ENCODE data around the gene PABPN1L. TPM values are rescaled to one million over a fixed set of nuclear protein-coding genes. Genes with fewer than 3 reads are reported as not detected.

The PABPN1L gene
- total and polyA plus RNA-seq, 2 experiments from 2014 or later, result not detected

GRCh38 chr16:88907768-88908167 is 41.3 kb upstream of the PABPN1L start:
- H3K36me3 ChIP-seq (ENCODE audit: insufficient read depth), result no peaks in the 10 kb centered on the region
- Mint-ChIP-seq H3K27ac (no peak overlapping the region; the same call in 1 of the 2 replicates), H3K4me1 (peaks cover 7% of the 10 kb centered on the region; the same call in 2 of the 3 replicates), H3K27me3 (ENCODE audit: insufficient read depth, low read depth, poor library complexity) (peaks cover 8% of the 10 kb centered on the region), H3K9me3 (no peaks in the 10 kb centered on the region), H3K4me3 (no peak overlapping the region), H3K36me3 (ENCODE audit: low read depth) (no peaks in the 10 kb centered on the region)
- TF ChIP-seq CTCF (conservative IDR thresholded peaks at IDR 0.05; ENCODE audit: low read depth in 2 of 2) (peak in 1 of 2 experiments; percentile 22; a peak in 2 of 4 replicates), JUNB (IDR thresholded peaks at IDR 0.05; ENCODE audit: unreplicated experiment) (no peak)
- H3K9me2 ChIP-seq (ENCODE audit: insufficient read depth), result no peaks in the 10 kb centered on the region
- H3K27me3 ChIP-seq (ENCODE audit: insufficient read depth), result no peaks in the 10 kb centered on the region
- no peaks in the 10 kb centered on the region for H3K4me1 ChIP-seq (ENCODE audit: insufficient read depth)
- no peaks in the 10 kb centered on the region for H3F3A ChIP-seq (replicated peaks; ENCODE audit: low read depth)
- no peaks in the 10 kb centered on the region for H4K20me1 ChIP-seq (replicated peaks; ENCODE audit: insufficient read depth)
- H3K27ac ChIP-seq (ENCODE audit: low read depth), result no peak overlapping the region
- ATAC-seq (no peak), DNase-seq (ENCODE audit: low spot score) (no peak)
- H2AFZ ChIP-seq, result no peak overlapping the region
- no peaks in the 10 kb centered on the region for H3K79me2 ChIP-seq (replicated peaks; ENCODE audit: insufficient read depth)
- no peak overlapping the region for H3K4me2 ChIP-seq
- H3K4me3 ChIP-seq, result no peak overlapping the region

- no peak overlapping the region for H3K4me2 ChIP-seq
These were observed 40.2 kb upstream of the PABPN1L start for GRCh38 chr16:88906535-88907105.

More at GRCh38 chr16:88906535-88907105, 40.2 kb upstream of the PABPN1L start:
- ATAC-seq (no peak), DNase-seq (ENCODE audit: low spot score) (no peak)
- TF ChIP-seq STAT1 (IDR thresholded peaks at IDR 0.05; ENCODE audit: unreplicated experiment) (no peak), CTCF (conservative IDR thresholded peaks at IDR 0.05; ENCODE audit: low read depth in 2 of 2) (no peak), REST (IDR thresholded peaks at IDR 0.05; ENCODE audit: unreplicated experiment) (no peak), ETS1 (IDR thresholded peaks at IDR 0.05) (no peak), JUNB (IDR thresholded peaks at IDR 0.05; ENCODE audit: unreplicated experiment) (no peak), ZNF331 (CRISPR knock-in tag; IDR thresholded peaks at IDR 0.05; ENCODE audit: low read depth) (no peak), NANOG (IDR thresholded peaks at IDR 0.05; ENCODE audit: borderline replicate concordance) (no peak), CREB1 (CRISPR knock-in tag; IDR thresholded peaks at IDR 0.05; ENCODE audit: low read depth) (no peak), EZH2 (IDR thresholded peaks at IDR 0.05; ENCODE audit: low read depth, unreplicated experiment) (no peak), EZH2phosphoT487 (IDR thresholded peaks at IDR 0.05; ENCODE audit: unreplicated experiment) (no peak)
- no peak overlapping the region for H3K4me3 Mint-ChIP-seq
- Histone ChIP-seq H3K27ac (ENCODE audit: low read depth) (no peak overlapping the region), H2AFZ (no peak overlapping the region), H3K36me3 (ENCODE audit: insufficient read depth) (no peaks in the 10 kb centered on the region), H3K4me3 (no peak overlapping the region), H3K27me3 (ENCODE audit: insufficient read depth) (no peaks in the 10 kb centered on the region), H3F3A (replicated peaks; ENCODE audit: low read depth) (no peaks in the 10 kb centered on the region), H4K20me1 (replicated peaks; ENCODE audit: insufficient read depth) (no peaks in the 10 kb centered on the region), H3K79me2 (replicated peaks; ENCODE audit: insufficient read depth) (no peaks in the 10 kb centered on the region), H3K9me2 (ENCODE audit: insufficient read depth) (no peaks in the 10 kb centered on the region), H3K4me1 (ENCODE audit: insufficient read depth) (no peaks in the 10 kb centered on the region)
- H3K36me3 Mint-ChIP-seq (ENCODE audit: low read depth), result no peaks in the 10 kb centered on the region
- no peak overlapping the region for H3K27ac Mint-ChIP-seq
- H3K4me1 Mint-ChIP-seq, result peaks cover 9% of the 10 kb centered on the region; the same call in 2 of the 3 replicates
- no peaks in the 10 kb centered on the region for H3K9me3 Mint-ChIP-seq
- peaks cover 9% of the 10 kb centered on the region for H3K27me3 Mint-ChIP-seq (ENCODE audit: insufficient read depth, low read depth, poor library complexity)

Measured in GM23338 (cell line).